GM13977 (cell line): Measurements from ENCODE around the gene SHANK1.

ENCODE experiments used
- DNase-seq: peaks from one replicate; pipeline ENCODE4 v3.0.0; 2012; ENCODE audit warnings: low spot score
- CTCF ChIP-seq: IDR thresholded peaks from 2 replicates; pipeline ENCODE4 v1.5.1; 2012; ENCODE audit warnings: mild to moderate bottlenecking, control low read depth; ENCODE audit not compliant: insufficient read depth; ENCODE audit errors: extremely low read depth, missing control alignments
- in situ Hi-C: fragments of 300-500 bp; cut with MboI; formaldehyde crosslinking; loops from one replicate; pipeline ENCODE4 v1.12.0; 2022; ENCODE audit warnings: low sequenced_read_pairs, low pct_unique_long_range_greater_than_20kb, mixed read lengths, inconsistent platforms; ENCODE audit not compliant: unreplicated experiment

SHANK1 gene

GRCh38 chr19:50664204-50664603, 55.4 kb downstream of the SHANK1 start:
- TF ChIP-seq CTCF, result no peak
- in situ Hi-C loops, result no loop called here
- DNase-seq, result no peak

- DNase-seq, result no peak
- TF ChIP-seq CTCF, result no peak
- in situ Hi-C loops, result no loop called here
These were observed 56.2 kb downstream of the SHANK1 start for GRCh38 chr19:50663482-50663790.

DNA sequence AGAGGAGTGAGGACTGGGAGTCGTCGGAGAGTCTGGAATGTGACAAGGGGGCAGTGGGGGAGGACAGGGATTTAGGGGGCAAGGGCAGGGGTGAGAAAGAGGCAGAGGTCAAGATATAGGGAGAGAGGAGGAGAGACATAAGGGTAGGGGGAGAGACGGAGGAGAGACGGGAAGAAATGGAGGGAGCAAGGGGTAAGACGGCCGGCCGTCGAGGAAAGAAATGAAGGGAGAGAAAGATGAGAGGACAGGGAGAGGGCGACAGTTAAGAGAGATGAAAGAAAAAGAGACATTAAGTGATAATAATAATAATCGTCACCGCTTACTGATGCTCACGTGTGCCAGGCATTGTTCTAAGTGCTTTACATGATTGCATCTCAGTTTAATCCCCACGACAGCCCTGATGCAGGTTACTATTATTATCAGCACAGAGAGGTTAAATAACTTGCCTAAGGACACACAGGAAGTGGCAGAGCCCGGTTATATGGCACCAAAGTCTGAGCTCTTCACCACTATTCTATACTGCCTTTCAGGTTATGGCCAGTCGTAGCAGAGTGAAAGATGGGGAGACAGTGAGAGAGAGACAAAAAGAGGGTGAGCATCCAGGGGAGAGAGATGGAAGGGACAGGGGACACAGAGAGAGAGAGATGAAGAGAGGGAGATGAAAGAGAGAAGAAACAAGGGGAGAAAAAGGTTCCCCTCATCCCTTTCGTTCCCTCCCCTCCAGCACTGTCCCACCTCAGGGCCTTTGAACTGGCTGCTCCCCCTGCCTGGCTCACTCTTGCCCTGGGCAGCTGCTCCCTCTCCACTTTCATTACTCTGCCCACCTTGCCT, 56.7 kb downstream of the SHANK1 start:
- no peak for DNase-seq
- TF ChIP-seq CTCF, result no peak
- in situ Hi-C loops, result no loop called here

DNA sequence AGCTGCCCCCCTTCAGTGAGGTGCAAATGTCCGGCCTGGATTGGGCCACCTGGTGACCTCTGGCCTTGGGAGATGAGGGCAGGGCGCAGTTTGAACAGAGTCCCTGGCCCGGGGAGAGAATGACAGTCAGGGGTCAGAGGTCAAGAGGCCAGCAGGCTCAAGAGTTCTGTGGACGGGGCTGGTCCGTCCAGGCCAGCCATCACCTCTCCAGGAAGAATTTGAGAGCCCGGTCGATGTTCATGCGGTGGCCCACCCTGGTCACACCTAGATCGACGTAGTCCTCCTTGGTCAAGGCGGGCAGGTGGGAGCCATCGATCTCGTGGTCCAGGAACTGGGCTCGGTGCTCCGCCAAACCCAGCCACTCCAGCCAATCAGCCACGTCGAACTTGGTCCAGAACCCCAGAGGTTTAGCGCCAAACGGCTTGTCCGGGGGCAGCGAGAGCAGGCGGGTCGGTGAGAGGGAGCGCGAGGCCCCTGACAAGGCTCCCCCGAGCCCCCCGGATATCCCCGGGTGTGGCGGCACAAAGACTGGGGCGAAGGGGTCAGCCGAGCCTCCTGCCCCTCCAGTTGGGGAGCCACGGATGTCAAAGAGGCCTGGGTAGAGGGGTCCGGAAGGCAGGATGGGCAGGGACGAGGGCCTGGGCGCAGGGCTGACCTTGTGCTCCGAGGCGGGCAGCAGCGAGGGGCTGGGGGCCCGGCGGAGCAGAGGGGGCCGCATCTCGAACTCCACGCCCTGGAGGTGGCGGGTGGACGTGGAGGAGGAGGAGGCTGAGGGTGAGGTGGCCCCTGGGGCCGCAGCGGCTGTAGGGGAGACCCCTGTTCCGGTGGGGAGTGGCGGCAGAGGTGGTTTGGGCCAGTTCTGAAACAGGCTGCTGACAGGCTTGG, 57.6 kb downstream of the SHANK1 start:
- TF ChIP-seq CTCF, result no peak
- in situ Hi-C loops, result no loop called here
- no peak for DNase-seq

DNA sequence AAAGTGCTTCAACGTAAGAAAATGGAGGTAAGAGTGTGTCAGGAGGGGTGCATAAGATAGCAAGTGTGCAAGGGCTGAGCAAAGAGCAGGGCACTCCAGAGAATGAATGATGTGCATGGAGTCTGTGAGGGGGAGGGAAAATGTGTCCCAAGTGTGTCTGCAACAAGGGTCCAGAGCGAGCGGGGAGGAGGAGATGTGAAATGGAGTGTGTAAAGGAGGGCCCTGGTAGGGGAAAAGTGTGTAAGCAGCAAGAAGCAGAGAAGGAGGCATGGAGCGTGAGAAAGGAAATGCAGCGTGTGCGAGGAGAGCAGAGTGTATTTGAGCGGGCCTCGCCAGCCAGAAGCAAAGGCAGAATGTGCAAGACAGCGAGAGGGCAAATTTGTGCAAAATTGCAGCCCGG, 58.6 kb downstream of the SHANK1 start:
- DNase-seq, result no peak
- TF ChIP-seq CTCF, result no peak
- in situ Hi-C loops, result no loop called here

DNA sequence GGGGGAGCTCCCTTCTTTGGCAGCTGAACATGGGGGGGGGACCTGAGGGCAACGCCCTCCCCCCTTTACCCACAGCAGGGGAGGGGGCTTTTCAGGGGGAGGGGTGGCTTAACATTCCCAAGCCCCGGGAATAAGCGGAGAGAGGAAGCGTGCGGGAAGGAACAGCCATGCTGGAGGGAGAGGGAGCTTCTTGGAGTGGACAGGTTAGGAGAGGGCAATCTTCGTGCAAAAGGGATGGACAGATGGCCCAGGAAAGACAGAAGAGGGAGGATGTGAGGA, 59.6 kb downstream of the SHANK1 start:
- in situ Hi-C loops, result no loop called here
- no peak for DNase-seq
- no peak for TF ChIP-seq CTCF
